Activated naive CD4-positive, alpha-beta T cell treated with anti-CD3 and anti-CD28 coated beads, Interleukin-2, amount 50 U/mL, for 24 hours (primary cell): ENCODE data around the gene BMPR2.

Source experiments
- H3K27ac Mint-ChIP-seq: one replicate; pipeline ENCODE4 v1.8.0; 2021; ENCODE audit warnings: mild to moderate bottlenecking, mixed read lengths
- H3K27me3 Mint-ChIP-seq: one replicate; pipeline ENCODE4 v1.8.0; 2021; ENCODE audit warnings: mixed read lengths
- H3K36me3 Mint-ChIP-seq: one replicate; pipeline ENCODE4 v1.8.0; 2021; ENCODE audit warnings: mixed read lengths
- H3K4me1 Mint-ChIP-seq: one replicate; pipeline ENCODE4 v1.8.0; 2021; ENCODE audit warnings: mixed read lengths
- H3K4me3 Mint-ChIP-seq: one replicate; pipeline ENCODE4 v1.8.0; 2021; ENCODE audit warnings: mild to moderate bottlenecking, mixed read lengths
- H3K9me3 Mint-ChIP-seq: one replicate; pipeline ENCODE4 v1.8.0; 2021; ENCODE audit warnings: mixed read lengths

The BMPR2 gene

GRCh38 chr2:202613479-202613878 lies 237.4 kb downstream of the BMPR2 start:
- Mint-ChIP-seq H3K4me3 (no peak overlapping the region), H3K36me3 (no peaks in the 10 kb centered on the region), H3K9me3 (no peaks in the 10 kb centered on the region), H3K4me1 (peaks cover 4% of the 10 kb centered on the region), H3K27ac (no peak overlapping the region), H3K27me3 (no peaks in the 10 kb centered on the region)
